RWPE2 (cell line): ENCODE results near the gene MBTD1.

Experiments
- ATAC-seq: fragments of 200-7000 bp; cut with Tn5 transposase; 3 replicates; pipeline ENCODE4 v1.9.1; 2021; ENCODE audit warnings: low read depth
- DNase-seq: peaks from one replicate; pipeline ENCODE4 v3.0.0-alpha.2; 2020; ENCODE audit warnings: low spot score
- H3K27ac ChIP-seq: fragments of 450-650 bp; 2 replicates; pipeline ENCODE4 v1.5.1; 2017; ENCODE audit warnings: mild to moderate bottlenecking; ENCODE audit not compliant: poor library complexity, severe bottlenecking
- H3K27me3 ChIP-seq: fragments of 250-450 bp; sonication (Bioruptor Pico); 2 replicates; pipeline ENCODE4 v1.5.1; 2021; ENCODE audit warnings: mild to moderate bottlenecking, moderate library complexity; ENCODE audit not compliant: insufficient read depth, poor library complexity, severe bottlenecking
- H3K36me3 ChIP-seq: fragments of 250-450 bp; sonication (Bioruptor Pico); 2 replicates; pipeline ENCODE4 v1.5.1; 2020; ENCODE audit warnings: low read depth, mild to moderate bottlenecking, moderate library complexity
- H3K4me1 ChIP-seq: fragments of 250-450 bp; sonication (Bioruptor Pico); 2 replicates; pipeline ENCODE4 v1.5.1; 2021; ENCODE audit warnings: mild to moderate bottlenecking, moderate library complexity; ENCODE audit not compliant: insufficient read depth, poor library complexity, severe bottlenecking
- H3K4me3 ChIP-seq: fragments of 250-450 bp; sonication (Bioruptor Pico); 2 replicates; pipeline ENCODE4 v1.5.1; 2021; ENCODE audit warnings: mild to moderate bottlenecking, moderate library complexity; ENCODE audit not compliant: severe bottlenecking
- H3K9me3 ChIP-seq: fragments of 250-450 bp; sonication (Bioruptor Pico); 2 replicates; pipeline ENCODE4 v1.5.1; 2021; ENCODE audit warnings: mild to moderate bottlenecking, moderate library complexity; ENCODE audit not compliant: severe bottlenecking
- TF ChIP-seq, protein P1 (sequence below): fragments of 450-650 bp; IDR thresholded peaks from one replicate; pipeline ENCODE4 v1.5.1; 2017; ENCODE audit warnings: mild to moderate bottlenecking, moderate library complexity; ENCODE audit not compliant: poor library complexity, severe bottlenecking

MBTD1 gene

DNA sequence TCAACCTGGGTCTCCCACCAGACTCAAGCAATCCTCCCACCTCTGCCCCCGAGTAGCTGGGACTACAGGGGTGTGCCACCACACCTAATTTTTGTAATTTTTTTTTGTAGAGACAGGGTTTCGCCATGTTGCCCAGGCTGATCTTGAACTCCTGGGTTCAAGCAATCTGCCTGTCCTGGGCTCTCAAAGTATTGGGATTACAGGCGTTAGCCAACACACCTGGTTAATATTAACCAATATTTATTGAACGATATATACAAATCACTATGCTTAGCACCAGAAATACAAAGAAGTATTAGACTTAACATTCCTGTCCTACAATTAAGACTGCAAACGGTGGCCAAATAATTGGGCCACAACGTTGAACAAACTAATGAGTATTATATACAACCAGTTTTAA is 4.2 kb downstream of the MBTD1 start:
- no peak for ATAC-seq
- TF ChIP-seq, protein P1, sequence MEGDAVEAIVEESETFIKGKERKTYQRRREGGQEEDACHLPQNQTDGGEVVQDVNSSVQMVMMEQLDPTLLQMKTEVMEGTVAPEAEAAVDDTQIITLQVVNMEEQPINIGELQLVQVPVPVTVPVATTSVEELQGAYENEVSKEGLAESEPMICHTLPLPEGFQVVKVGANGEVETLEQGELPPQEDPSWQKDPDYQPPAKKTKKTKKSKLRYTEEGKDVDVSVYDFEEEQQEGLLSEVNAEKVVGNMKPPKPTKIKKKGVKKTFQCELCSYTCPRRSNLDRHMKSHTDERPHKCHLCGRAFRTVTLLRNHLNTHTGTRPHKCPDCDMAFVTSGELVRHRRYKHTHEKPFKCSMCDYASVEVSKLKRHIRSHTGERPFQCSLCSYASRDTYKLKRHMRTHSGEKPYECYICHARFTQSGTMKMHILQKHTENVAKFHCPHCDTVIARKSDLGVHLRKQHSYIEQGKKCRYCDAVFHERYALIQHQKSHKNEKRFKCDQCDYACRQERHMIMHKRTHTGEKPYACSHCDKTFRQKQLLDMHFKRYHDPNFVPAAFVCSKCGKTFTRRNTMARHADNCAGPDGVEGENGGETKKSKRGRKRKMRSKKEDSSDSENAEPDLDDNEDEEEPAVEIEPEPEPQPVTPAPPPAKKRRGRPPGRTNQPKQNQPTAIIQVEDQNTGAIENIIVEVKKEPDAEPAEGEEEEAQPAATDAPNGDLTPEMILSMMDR: no peak
- DNase-seq: no peak
- Histone ChIP-seq H3K4me1 (peaks cover 22% of the 10 kb centered on the region), H3K9me3 (no peaks in the 10 kb centered on the region), H3K36me3 (peaks cover 48% of the 10 kb centered on the region), H3K4me3 (no peak overlapping the region), H3K27ac (no peak overlapping the region), H3K27me3 (no peaks in the 10 kb centered on the region)

DNA sequence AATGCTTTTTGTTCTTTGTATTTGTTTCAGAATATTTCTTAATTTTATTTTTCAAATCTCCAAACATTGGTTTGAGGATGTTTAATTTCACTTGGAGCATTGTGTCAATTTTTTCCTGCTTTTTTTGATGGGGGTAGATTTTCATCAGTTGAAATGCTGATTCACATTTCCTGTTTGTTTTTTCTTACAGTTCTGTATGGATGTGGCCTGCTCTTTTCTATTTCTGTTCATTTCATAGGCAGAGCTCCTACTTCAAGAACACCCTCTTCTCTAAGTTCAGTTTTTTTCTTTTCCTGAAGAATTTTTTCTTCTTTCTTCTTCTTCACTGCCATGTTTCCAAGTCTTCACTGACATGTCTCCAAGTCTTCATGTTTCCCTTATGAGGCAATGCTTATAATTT is 8.8 kb downstream of the MBTD1 start:
- peaks cover 38% of the 10 kb centered on the region for H3K36me3 ChIP-seq

DNA sequence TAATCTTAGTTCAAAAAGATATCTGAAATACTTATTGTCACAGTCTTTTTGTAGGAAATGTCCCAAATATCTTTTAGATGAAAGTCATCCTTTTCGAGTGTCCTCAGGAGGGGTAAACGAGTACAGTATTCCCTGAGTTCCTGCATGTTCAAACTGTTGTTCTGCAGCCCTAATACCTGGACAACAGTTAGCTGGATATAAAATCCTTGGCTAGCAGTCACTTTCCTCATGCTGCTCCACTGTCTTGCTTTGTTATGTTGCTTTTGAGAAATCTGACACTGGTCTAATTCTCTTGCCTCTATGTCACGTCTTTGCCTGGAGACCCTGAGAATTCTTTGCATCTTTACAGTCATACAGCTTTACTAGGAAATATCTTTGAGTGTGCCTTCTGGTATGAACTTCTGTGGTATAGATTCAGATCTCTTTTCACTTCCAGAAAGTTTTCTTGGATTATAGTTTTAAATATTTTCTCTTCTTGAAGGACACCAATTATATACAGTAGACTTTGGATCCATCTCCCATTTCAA is 9.5 kb downstream of the MBTD1 start:
- TF ChIP-seq, protein P1: no peak
- no peak for ATAC-seq

More for the DNA sequence above, 8.8 kb downstream of the MBTD1 start:
- Histone ChIP-seq H3K27me3 (no peaks in the 10 kb centered on the region), H3K9me3 (no peaks in the 10 kb centered on the region), H3K4me3 (no peak overlapping the region), H3K27ac (no peak overlapping the region), H3K4me1 (peaks cover 12% of the 10 kb centered on the region)
- no peak for ATAC-seq
- DNase-seq: no peak
- TF ChIP-seq, protein P1: no peak

DNA sequence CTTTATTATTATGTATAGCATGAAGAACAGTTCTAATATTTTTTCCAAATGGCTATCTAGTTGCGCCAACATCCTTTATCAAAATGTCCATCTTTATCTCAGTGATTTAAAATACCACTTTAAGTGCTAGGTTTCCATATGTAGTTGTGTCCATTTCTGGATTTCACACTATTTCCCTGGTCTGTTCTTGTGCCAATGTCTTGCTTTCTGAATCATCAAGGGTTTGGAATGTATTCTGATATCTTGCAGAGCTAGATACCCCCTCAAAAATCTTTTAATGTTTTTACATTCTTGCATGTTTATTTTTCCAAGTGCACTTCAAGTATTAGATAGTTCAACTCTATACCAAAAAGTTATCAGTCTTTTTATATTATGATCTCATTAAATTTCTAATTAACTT is 14.3 kb downstream of the MBTD1 start:
- no peak overlapping the region for H3K27ac ChIP-seq
- DNase-seq: no peak
- H3K36me3 ChIP-seq: peaks cover 11% of the 10 kb centered on the region
- H3K4me1 ChIP-seq: peaks cover 7% of the 10 kb centered on the region
- H3K4me3 ChIP-seq: no peak overlapping the region
- ATAC-seq: no peak
- no peaks in the 10 kb centered on the region for H3K9me3 ChIP-seq
- TF ChIP-seq, protein P1: no peak
- no peaks in the 10 kb centered on the region for H3K27me3 ChIP-seq

More for the DNA sequence above, 9.5 kb downstream of the MBTD1 start:
- Histone ChIP-seq H3K27ac (no peak overlapping the region), H3K36me3 (peaks cover 35% of the 10 kb centered on the region), H3K4me1 (peaks cover 12% of the 10 kb centered on the region), H3K9me3 (no peaks in the 10 kb centered on the region), H3K27me3 (no peaks in the 10 kb centered on the region), H3K4me3 (no peak overlapping the region)
- DNase-seq: no peak

DNA sequence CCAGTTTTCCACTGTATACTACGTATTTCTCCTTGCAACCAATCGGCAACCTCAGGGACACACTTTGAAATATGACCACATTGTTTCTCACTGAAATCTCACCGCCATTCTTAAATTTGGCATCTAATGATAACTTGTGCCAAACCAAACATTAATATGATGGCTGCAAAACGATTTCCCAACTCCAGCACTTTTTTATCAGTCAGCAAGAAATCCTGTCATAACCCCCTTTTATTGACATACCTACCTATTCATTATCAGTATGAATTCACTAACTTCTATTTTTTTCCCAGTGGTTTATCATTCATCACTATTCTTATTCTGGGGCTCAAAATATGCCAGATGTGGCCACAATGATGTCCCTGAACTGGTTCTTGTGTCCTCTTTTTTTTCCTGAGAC is 15.8 kb downstream of the MBTD1 start:
- Histone ChIP-seq H3K27ac (no peak overlapping the region), H3K27me3 (no peaks in the 10 kb centered on the region), H3K36me3 (peaks cover 11% of the 10 kb centered on the region), H3K4me3 (no peak overlapping the region), H3K4me1 (peaks cover 7% of the 10 kb centered on the region), H3K9me3 (no peaks in the 10 kb centered on the region)
- no peak for DNase-seq
- ATAC-seq: no peak
- TF ChIP-seq, protein P1: no peak
